ENCODE results near the gene AMER3.
A peak's percentile ranks its signal among the peaks of the same experiment; 100 is the strongest.

Gene AMER3

DNA sequence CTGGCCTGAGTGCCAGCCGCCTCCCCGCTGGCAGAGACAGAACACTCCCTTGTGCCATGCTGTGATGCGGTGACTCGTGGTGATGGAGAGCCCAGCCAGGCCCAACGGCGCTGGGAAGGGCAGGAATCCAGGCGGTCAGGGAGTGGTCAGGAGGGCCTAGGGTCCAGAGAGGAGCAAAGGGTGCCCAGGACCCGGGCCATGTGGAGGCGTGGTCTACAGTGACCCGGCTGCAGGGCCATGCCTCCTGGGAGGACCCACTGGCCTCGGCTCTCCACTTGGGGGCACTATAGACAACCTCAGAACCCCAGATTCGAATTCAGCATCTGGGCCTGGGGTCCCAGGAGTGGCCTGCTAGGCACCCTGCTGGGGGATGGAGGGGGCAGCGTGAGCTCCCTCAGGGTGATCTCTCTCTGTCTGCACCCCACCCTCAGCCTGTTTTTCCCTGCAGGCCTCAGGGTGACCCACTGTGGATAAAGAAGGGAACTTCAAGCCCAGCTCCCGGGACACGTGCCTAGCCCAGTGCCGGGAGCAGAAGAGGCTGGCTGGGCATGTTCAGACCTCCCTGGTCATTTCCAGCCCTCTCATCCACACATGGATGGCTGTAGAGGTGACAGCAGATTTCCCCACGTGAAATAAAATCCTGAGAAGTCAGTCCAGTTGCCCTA lies 13.0 kb downstream of the AMER3 start:
- Histone ChIP-seq H3K27ac (ENCODE audit: low read length) (no peak overlapping the region), H3K36me3 (replicated peaks; ENCODE audit: insufficient read depth, low read length) (no peaks in the 10 kb centered on the region), H3K4me2 (ENCODE audit: low read depth, low read length) (no peak overlapping the region), H3K9ac (ENCODE audit: low read length) (no peak overlapping the region), H3K9me2 (replicated peaks; ENCODE audit: insufficient read depth, low read length) (no peaks in the 10 kb centered on the region), H3K79me2 (ENCODE audit: low read length) (no peaks in the 10 kb centered on the region), H4K20me1 (ENCODE audit: insufficient read depth, low read length) (no peaks in the 10 kb centered on the region), H3K27me3 (replicated peaks; ENCODE audit: insufficient read depth, low read length) (no peaks in the 10 kb centered on the region), H3K4me3 (ENCODE audit: low read length) (no peak overlapping the region), H2AFZ (ENCODE audit: low read length) (no peak overlapping the region), H3F3A (ENCODE audit: insufficient read depth, low read length) (no peaks in the 10 kb centered on the region), H3K9me3 (replicated peaks; ENCODE audit: insufficient read depth, low read length) (no peaks in the 10 kb centered on the region), H3K4me1 (ENCODE audit: low read length) (no peaks in the 10 kb centered on the region)
- DNase-seq = no peak
- TF ChIP-seq, protein P1, sequence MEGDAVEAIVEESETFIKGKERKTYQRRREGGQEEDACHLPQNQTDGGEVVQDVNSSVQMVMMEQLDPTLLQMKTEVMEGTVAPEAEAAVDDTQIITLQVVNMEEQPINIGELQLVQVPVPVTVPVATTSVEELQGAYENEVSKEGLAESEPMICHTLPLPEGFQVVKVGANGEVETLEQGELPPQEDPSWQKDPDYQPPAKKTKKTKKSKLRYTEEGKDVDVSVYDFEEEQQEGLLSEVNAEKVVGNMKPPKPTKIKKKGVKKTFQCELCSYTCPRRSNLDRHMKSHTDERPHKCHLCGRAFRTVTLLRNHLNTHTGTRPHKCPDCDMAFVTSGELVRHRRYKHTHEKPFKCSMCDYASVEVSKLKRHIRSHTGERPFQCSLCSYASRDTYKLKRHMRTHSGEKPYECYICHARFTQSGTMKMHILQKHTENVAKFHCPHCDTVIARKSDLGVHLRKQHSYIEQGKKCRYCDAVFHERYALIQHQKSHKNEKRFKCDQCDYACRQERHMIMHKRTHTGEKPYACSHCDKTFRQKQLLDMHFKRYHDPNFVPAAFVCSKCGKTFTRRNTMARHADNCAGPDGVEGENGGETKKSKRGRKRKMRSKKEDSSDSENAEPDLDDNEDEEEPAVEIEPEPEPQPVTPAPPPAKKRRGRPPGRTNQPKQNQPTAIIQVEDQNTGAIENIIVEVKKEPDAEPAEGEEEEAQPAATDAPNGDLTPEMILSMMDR (IDR thresholded peaks at IDR 0.05; ENCODE audit: low read length) = peak; percentile 6; the same call in 1 of the 2 replicates
- no peak for TF ChIP-seq EZH2phosphoT487 (IDR thresholded peaks at IDR 0.05; ENCODE audit: low read length)

DNA sequence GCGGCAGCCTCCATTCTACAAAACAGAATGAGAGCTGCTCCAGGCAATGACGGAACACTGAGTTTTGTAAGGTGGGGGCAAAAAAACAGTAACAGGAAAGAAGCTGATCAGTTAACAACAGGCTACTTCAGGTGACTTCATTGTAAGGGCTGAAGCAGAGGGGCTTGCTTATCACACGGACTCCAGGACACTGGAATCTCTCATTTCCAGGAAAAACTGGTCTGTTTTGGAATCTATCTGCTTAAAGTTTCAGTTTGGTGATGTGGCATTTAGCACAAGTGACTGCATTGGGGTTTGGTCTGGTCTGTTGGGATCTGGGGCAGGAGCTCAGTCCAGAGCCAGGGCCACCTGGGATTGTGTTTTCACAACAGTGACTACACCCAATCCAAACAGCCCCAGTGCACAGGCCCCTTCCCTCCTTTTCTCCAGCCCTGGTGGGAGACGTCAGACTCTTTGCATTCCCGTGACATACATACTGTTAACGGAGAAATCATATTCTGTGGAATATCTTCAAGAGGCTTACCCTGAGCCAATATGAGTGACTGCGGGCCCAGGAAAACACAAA lies 14.1 kb downstream of the AMER3 start:
- H3K27ac ChIP-seq (ENCODE audit: low read length) = no peak overlapping the region
- no peaks in the 10 kb centered on the region for H4K20me1 ChIP-seq (ENCODE audit: insufficient read depth, low read length)
- no peaks in the 10 kb centered on the region for H3K27me3 ChIP-seq (replicated peaks; ENCODE audit: insufficient read depth, low read length)
- H3K9ac ChIP-seq (ENCODE audit: low read length) = no peak overlapping the region
- no peaks in the 10 kb centered on the region for H3F3A ChIP-seq (ENCODE audit: insufficient read depth, low read length)
- H3K9me2 ChIP-seq (replicated peaks; ENCODE audit: insufficient read depth, low read length) = no peaks in the 10 kb centered on the region
- no peak overlapping the region for H3K4me3 ChIP-seq (ENCODE audit: low read length)
- no peaks in the 10 kb centered on the region for H3K36me3 ChIP-seq (replicated peaks; ENCODE audit: insufficient read depth, low read length)
- no peak overlapping the region for H3K4me2 ChIP-seq (ENCODE audit: low read depth, low read length)
- no peaks in the 10 kb centered on the region for H3K9me3 ChIP-seq (replicated peaks; ENCODE audit: insufficient read depth, low read length)
- no peaks in the 10 kb centered on the region for H3K4me1 ChIP-seq (ENCODE audit: low read length)
- TF ChIP-seq, protein P1 (IDR thresholded peaks at IDR 0.05; ENCODE audit: low read length) = no peak
- TF ChIP-seq EZH2 (optimal IDR thresholded peaks at IDR 0.05; ENCODE audit: low read depth, low read length) (no peak), EZH2phosphoT487 (IDR thresholded peaks at IDR 0.05; ENCODE audit: low read length) (no peak)
- no peak for DNase-seq
- H3K79me2 ChIP-seq (ENCODE audit: low read length) = no peaks in the 10 kb centered on the region
- no peak overlapping the region for H2AFZ ChIP-seq (ENCODE audit: low read length)

DNA sequence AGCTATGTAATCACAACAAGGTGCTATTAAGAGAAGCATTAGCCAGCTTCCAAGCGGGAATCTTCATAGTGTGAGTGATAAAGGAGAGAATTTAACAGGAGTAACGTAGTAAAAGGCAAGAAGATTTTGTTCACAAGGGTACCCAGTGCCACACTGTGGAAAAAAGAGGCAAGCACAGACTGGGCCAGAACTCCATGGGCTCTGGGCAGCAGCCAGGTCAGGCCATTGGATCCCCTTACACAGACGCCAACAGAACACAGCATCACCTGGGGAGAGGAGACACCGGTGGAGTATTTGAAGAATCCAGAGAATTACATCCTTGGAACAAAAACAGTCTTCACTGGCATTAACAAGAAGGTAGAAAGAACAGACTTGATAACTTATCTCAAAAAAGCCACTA lies 21.2 kb downstream of the AMER3 start:
- no peaks in the 10 kb centered on the region for H3K27me3 ChIP-seq (replicated peaks; ENCODE audit: insufficient read depth, low read length)
- no peaks in the 10 kb centered on the region for H3K79me2 ChIP-seq (ENCODE audit: low read length)
- no peak for TF ChIP-seq EZH2 (optimal IDR thresholded peaks at IDR 0.05; ENCODE audit: low read depth, low read length)
- no peak for TF ChIP-seq EZH2phosphoT487 (IDR thresholded peaks at IDR 0.05; ENCODE audit: low read length)
- TF ChIP-seq, protein P1 (IDR thresholded peaks at IDR 0.05; ENCODE audit: low read length) = no peak
- no peaks in the 10 kb centered on the region for H3K4me1 ChIP-seq (ENCODE audit: low read length)
- no peaks in the 10 kb centered on the region for H3K9me2 ChIP-seq (replicated peaks; ENCODE audit: insufficient read depth, low read length)
- no peaks in the 10 kb centered on the region for H3F3A ChIP-seq (ENCODE audit: insufficient read depth, low read length)
- no peaks in the 10 kb centered on the region for H3K9me3 ChIP-seq (replicated peaks; ENCODE audit: insufficient read depth, low read length)
- no peaks in the 10 kb centered on the region for H4K20me1 ChIP-seq (ENCODE audit: insufficient read depth, low read length)
- H3K36me3 ChIP-seq (replicated peaks; ENCODE audit: insufficient read depth, low read length) = no peaks in the 10 kb centered on the region
- no peak overlapping the region for H3K9ac ChIP-seq (ENCODE audit: low read length)
- H3K4me3 ChIP-seq (ENCODE audit: low read length) = no peak overlapping the region
- no peak overlapping the region for H3K4me2 ChIP-seq (ENCODE audit: low read depth, low read length)
- H3K27ac ChIP-seq (ENCODE audit: low read length) = no peak overlapping the region
- no peak overlapping the region for H2AFZ ChIP-seq (ENCODE audit: low read length)
- no peak for DNase-seq
